ENCODE measurements around the gene SBF1. TPM values are rescaled to one million over a fixed set of nuclear protein-coding genes. Genes with fewer than 3 reads are reported as not detected.

Gene SBF1
- total RNA-seq, 1 experiment from 2014 or later = 82.1 TPM

- intact Hi-C loops (cut with micrococcal nuclease) = no loop called here
- no peak overlapping the region for H3K27ac Mint-ChIP-seq (ENCODE audit: low read depth, unreplicated experiment)
- ChIA-PET POLR2A (interaction anchor here (1.0 to 1.4 kb wide), 2 partner anchors 26 to 178 kb away, joined by 3 to 5 read pairs; no protein-coding TSS in a partner anchor), CTCF (interaction anchor here (0.6 kb wide), 1 partner anchor 43 kb away, joined by 3 read pairs; no protein-coding TSS in a partner anchor)
- no peak for DNase-seq (ENCODE audit: unreplicated experiment)
- TF ChIP-seq CTCF (IDR thresholded peaks at IDR 0.05; ENCODE audit: unreplicated experiment) = no peak
- H3K9me3 Mint-ChIP-seq (ENCODE audit: unreplicated experiment) = no peaks in the 10 kb centered on the region
- H3K4me1 Mint-ChIP-seq (ENCODE audit: insufficient read depth, unreplicated experiment) = no peaks in the 10 kb centered on the region
- H3K36me3 Mint-ChIP-seq (ENCODE audit: insufficient read depth, unreplicated experiment) = peaks cover 69% of the 10 kb centered on the region
- no peaks in the 10 kb centered on the region for H3K27me3 Mint-ChIP-seq (ENCODE audit: insufficient read depth, unreplicated experiment)
- no TSS peak for BruUV-seq (replicated peaks)
- H3K4me3 Mint-ChIP-seq (ENCODE audit: unreplicated experiment) = no peak overlapping the region
These were observed 31.6 kb downstream of the SBF1 start for GRCh38 chr22:50443197-50443596.

- no peak for DNase-seq (ENCODE audit: unreplicated experiment)
- Mint-ChIP-seq H3K27ac (ENCODE audit: low read depth, unreplicated experiment) (no peak overlapping the region), H3K4me3 (ENCODE audit: unreplicated experiment) (no peak overlapping the region), H3K27me3 (ENCODE audit: insufficient read depth, unreplicated experiment) (no peaks in the 10 kb centered on the region), H3K36me3 (ENCODE audit: insufficient read depth, unreplicated experiment) (peaks cover 65% of the 10 kb centered on the region), H3K9me3 (ENCODE audit: unreplicated experiment) (no peaks in the 10 kb centered on the region), H3K4me1 (ENCODE audit: insufficient read depth, unreplicated experiment) (no peaks in the 10 kb centered on the region)
- no TSS peak for BruUV-seq (replicated peaks)
- POLR2A ChIA-PET = interaction anchor here (1.0 kb wide), 1 partner anchor 39 kb away, joined by 3 read pairs; no protein-coding TSS in a partner anchor
- CTCF ChIA-PET = interaction anchor here (0.6 kb wide), 1 partner anchor 16 kb away, joined by 3 read pairs; no protein-coding TSS in a partner anchor
- intact Hi-C loops (cut with micrococcal nuclease) = no loop called here
- TF ChIP-seq CTCF (IDR thresholded peaks at IDR 0.05; ENCODE audit: unreplicated experiment) = no peak
These were observed 33.3 kb downstream of the SBF1 start for GRCh38 chr22:50441428-50441993.

GRCh38 chr22:50440544-50441249 is 34.1 kb downstream of the SBF1 start:
- no peak overlapping the region for H3K27ac Mint-ChIP-seq (ENCODE audit: low read depth, unreplicated experiment)
- peaks cover 66% of the 10 kb centered on the region for H3K36me3 Mint-ChIP-seq (ENCODE audit: insufficient read depth, unreplicated experiment)
- BruUV-seq (replicated peaks) = no TSS peak
- H3K4me1 Mint-ChIP-seq (ENCODE audit: insufficient read depth, unreplicated experiment) = no peaks in the 10 kb centered on the region
- ChIA-PET POLR2A (no interaction called here), CTCF (interaction anchor here (0.6 kb wide), 1 partner anchor 97 kb away, joined by 3 read pairs; no protein-coding TSS in a partner anchor)
- no peaks in the 10 kb centered on the region for H3K27me3 Mint-ChIP-seq (ENCODE audit: insufficient read depth, unreplicated experiment)
- H3K9me3 Mint-ChIP-seq (ENCODE audit: unreplicated experiment) = no peaks in the 10 kb centered on the region
- intact Hi-C loops (cut with micrococcal nuclease) = no loop called here
- DNase-seq (ENCODE audit: unreplicated experiment) = no peak
- no peak overlapping the region for H3K4me3 Mint-ChIP-seq (ENCODE audit: unreplicated experiment)
- TF ChIP-seq CTCF (IDR thresholded peaks at IDR 0.05; ENCODE audit: unreplicated experiment) = no peak

DNA sequence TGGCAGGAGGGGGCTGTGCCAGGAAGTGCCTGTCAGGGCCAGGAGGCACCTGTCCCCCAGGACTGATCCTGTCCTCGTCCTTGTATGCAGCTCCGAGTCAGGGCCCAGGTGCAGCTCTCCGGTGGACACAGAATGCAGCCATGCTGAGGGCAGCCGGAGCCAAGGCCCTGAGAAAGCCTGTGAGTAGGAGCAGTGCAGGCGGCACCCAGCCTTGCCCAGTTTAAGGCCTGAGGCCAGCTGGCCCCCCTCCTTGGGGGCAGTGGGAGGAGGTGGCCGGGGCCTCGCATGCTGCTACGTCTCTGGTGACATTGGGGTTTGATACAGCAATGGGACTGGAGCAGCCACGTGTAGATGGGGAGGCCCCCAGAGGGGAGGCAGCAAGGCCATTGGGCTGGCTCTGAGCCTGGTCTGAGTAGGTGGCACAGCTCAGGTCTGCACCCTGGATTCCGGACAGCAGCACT is 34.9 kb downstream of the SBF1 start:
- TF ChIP-seq CTCF (IDR thresholded peaks at IDR 0.05; ENCODE audit: unreplicated experiment) = no peak
- intact Hi-C loops (cut with micrococcal nuclease) = no loop called here
- H3K27ac Mint-ChIP-seq (ENCODE audit: low read depth, unreplicated experiment) = no peak overlapping the region
- BruUV-seq (replicated peaks) = no TSS peak
- no peak for DNase-seq (ENCODE audit: unreplicated experiment)
- CTCF ChIA-PET = interaction anchor here (1.1 kb wide), 1 partner anchor 30 kb away, joined by 3 read pairs; no protein-coding TSS in a partner anchor
- H3K4me1 Mint-ChIP-seq (ENCODE audit: insufficient read depth, unreplicated experiment) = no peaks in the 10 kb centered on the region
- no peaks in the 10 kb centered on the region for H3K27me3 Mint-ChIP-seq (ENCODE audit: insufficient read depth, unreplicated experiment)
- no peak overlapping the region for H3K4me3 Mint-ChIP-seq (ENCODE audit: unreplicated experiment)
- H3K9me3 Mint-ChIP-seq (ENCODE audit: unreplicated experiment) = no peaks in the 10 kb centered on the region
- H3K36me3 Mint-ChIP-seq (ENCODE audit: insufficient read depth, unreplicated experiment) = peaks cover 62% of the 10 kb centered on the region
- POLR2A ChIA-PET = no interaction called here
